Immature natural killer cell (primary cell): ENCODE measurements around the gene MAGI1. TPM values are rescaled to one million over a fixed set of nuclear protein-coding genes. Genes with fewer than 3 reads are reported as not detected.

Experiments used
- DNase-seq, 3 donors: peaks; one replicate each; pipeline ENCODE4 v3.0.0; 2022; ENCODE audit warnings: mixed read lengths in 1 of 3
- H3K27ac Mint-ChIP-seq, 6 donors: one replicate each; pipeline ENCODE4 v1.8.0; 2020; ENCODE audit warnings: mixed read lengths in 6 of 6, mild to moderate bottlenecking in 5 of 6, inconsistent platforms in 4 of 6, moderate library complexity in 3 of 6
- H3K27me3 Mint-ChIP-seq, 3 donors: one replicate each; pipeline ENCODE4 v1.8.0; 2020 to 2021; ENCODE audit warnings: low read depth in 3 of 3, mild to moderate bottlenecking in 3 of 3, mixed read lengths in 3 of 3, moderate library complexity in 3 of 3, inconsistent platforms in 1 of 3
- H3K36me3 Mint-ChIP-seq, 3 donors: one replicate each; pipeline ENCODE4 v1.8.0; 2020; ENCODE audit warnings: mixed read lengths in 3 of 3, inconsistent platforms in 2 of 3, mild to moderate bottlenecking in 2 of 3
- H3K4me1 Mint-ChIP-seq, 2 donors: one replicate each; pipeline ENCODE4 v1.8.0; 2020; ENCODE audit warnings: inconsistent platforms in 2 of 2, mild to moderate bottlenecking in 2 of 2, mixed read lengths in 2 of 2, moderate library complexity in 1 of 2
- H3K4me3 Mint-ChIP-seq, 5 donors: one replicate each; pipeline ENCODE4 v1.8.0; 2020; ENCODE audit warnings: mild to moderate bottlenecking in 5 of 5, mixed read lengths in 5 of 5, inconsistent platforms in 3 of 5, moderate library complexity in 3 of 5
- H3K9me3 Mint-ChIP-seq, 6 donors: one replicate each; pipeline ENCODE4 v1.8.0; 2020; ENCODE audit warnings: mild to moderate bottlenecking in 6 of 6, mixed read lengths in 6 of 6, inconsistent platforms in 4 of 6, moderate library complexity in 3 of 6
- polyA plus RNA-seq, 3 donors: library from polyadenylated mRNA; unstranded; fragments of 300-500 nt; fragmentation: Illumina TruSeq; gene quantifications; one replicate each; pipeline ENCODE4 v1.2.3, GENCODE V29; 2021

Gene MAGI1
- polyA plus RNA-seq, 3 donors from 2014 or later: not detected

- Mint-ChIP-seq H3K27me3 (peaks cover 0 to 2% (median 2%) of the 10 kb centered on the region in 3 donors), H3K36me3 (no peaks in the 10 kb centered on the region), H3K4me1 (no peaks in the 10 kb centered on the region), H3K4me3 (no peak overlapping the region), H3K9me3 (peaks cover 2 to 21% (median 6%) of the 10 kb centered on the region in 6 donors), H3K27ac (no peak overlapping the region)
- DNase-seq: no peak
Measured at GRCh38 chr3:65422154-65422553, 616.6 kb downstream of the MAGI1 start.

GRCh38 chr3:65419233-65419632 lies 619.5 kb downstream of the MAGI1 start:
- no peak overlapping the region for H3K4me3 Mint-ChIP-seq

GRCh38 chr3:65413891-65414290 lies 624.8 kb downstream of the MAGI1 start:
- no peak overlapping the region for H3K4me3 Mint-ChIP-seq
- H3K36me3 Mint-ChIP-seq: peaks cover 0 to 4% (median 0%) of the 10 kb centered on the region in 3 donors
- peaks cover 0 to 14% (median 11%) of the 10 kb centered on the region in 6 donors for H3K9me3 Mint-ChIP-seq
- no peaks in the 10 kb centered on the region for H3K4me1 Mint-ChIP-seq
- no peak overlapping the region for H3K27ac Mint-ChIP-seq
- H3K27me3 Mint-ChIP-seq: peaks cover 0 to 2% (median 0%) of the 10 kb centered on the region in 3 donors
- no peak for DNase-seq

More at GRCh38 chr3:65419233-65419632, 619.5 kb downstream of the MAGI1 start:
- no peaks in the 10 kb centered on the region for H3K4me1 Mint-ChIP-seq
- H3K27ac Mint-ChIP-seq: no peak overlapping the region
- DNase-seq: no peak
- H3K27me3 Mint-ChIP-seq: peaks cover 0 to 2% (median 2%) of the 10 kb centered on the region in 3 donors
- peaks cover 0 to 19% (median 8%) of the 10 kb centered on the region in 6 donors for H3K9me3 Mint-ChIP-seq
- H3K36me3 Mint-ChIP-seq: peaks cover 0 to 4% (median 0%) of the 10 kb centered on the region in 3 donors

- no peak overlapping the region for H3K27ac Mint-ChIP-seq
- peaks cover 0 to 22% (median 9%) of the 10 kb centered on the region in 6 donors for H3K9me3 Mint-ChIP-seq
- peaks cover 0 to 4% (median 0%) of the 10 kb centered on the region in 3 donors for H3K36me3 Mint-ChIP-seq
- peaks cover 0 to 2% (median 0%) of the 10 kb centered on the region in 3 donors for H3K27me3 Mint-ChIP-seq
- no peak for DNase-seq
- no peak overlapping the region for H3K4me3 Mint-ChIP-seq
- H3K4me1 Mint-ChIP-seq: no peaks in the 10 kb centered on the region
Measured at GRCh38 chr3:65412588-65412987, 626.1 kb downstream of the MAGI1 start.

GRCh38 chr3:65411367-65411766 lies 627.4 kb downstream of the MAGI1 start:
- Mint-ChIP-seq H3K4me1 (no peaks in the 10 kb centered on the region), H3K9me3 (peaks cover 0 to 22% (median 8%) of the 10 kb centered on the region in 6 donors), H3K27me3 (peaks cover 0 to 2% (median 0%) of the 10 kb centered on the region in 3 donors), H3K36me3 (no peaks in the 10 kb centered on the region), H3K4me3 (no peak overlapping the region), H3K27ac (no peak overlapping the region)
- no peak for DNase-seq

- Mint-ChIP-seq H3K27me3 (peaks cover 0 to 2% (median 0%) of the 10 kb centered on the region in 3 donors), H3K4me1 (no peaks in the 10 kb centered on the region), H3K9me3 (peaks cover 0 to 15% (median 6%) of the 10 kb centered on the region in 6 donors), H3K27ac (no peak overlapping the region), H3K4me3 (no peak overlapping the region), H3K36me3 (no peaks in the 10 kb centered on the region)
- DNase-seq: no peak
Measured at GRCh38 chr3:65409176-65409569, 629.5 kb downstream of the MAGI1 start.

GRCh38 chr3:65408531-65409175 lies 630.1 kb downstream of the MAGI1 start:
- H3K9me3 Mint-ChIP-seq: peaks cover 0 to 14% (median 6%) of the 10 kb centered on the region in 6 donors
- H3K27ac Mint-ChIP-seq: no peak overlapping the region
- H3K4me3 Mint-ChIP-seq: no peak overlapping the region
- H3K27me3 Mint-ChIP-seq: peaks cover 0 to 2% (median 0%) of the 10 kb centered on the region in 3 donors
- H3K36me3 Mint-ChIP-seq: no peaks in the 10 kb centered on the region
- no peak for DNase-seq
- H3K4me1 Mint-ChIP-seq: no peaks in the 10 kb centered on the region

- Mint-ChIP-seq H3K36me3 (no peaks in the 10 kb centered on the region), H3K4me3 (no peak overlapping the region), H3K9me3 (peaks cover 0 to 18% (median 5%) of the 10 kb centered on the region in 6 donors), H3K27me3 (peaks cover 0 to 2% (median 0%) of the 10 kb centered on the region in 3 donors), H3K27ac (no peak overlapping the region), H3K4me1 (no peaks in the 10 kb centered on the region)
- DNase-seq: no peak
Measured at GRCh38 chr3:65406470-65406869, 632.2 kb downstream of the MAGI1 start.

GRCh38 chr3:65402597-65402996 lies 636.1 kb downstream of the MAGI1 start:
- Mint-ChIP-seq H3K4me3 (no peak overlapping the region), H3K4me1 (no peaks in the 10 kb centered on the region)

GRCh38 chr3:65401359-65402305 lies 637.1 kb downstream of the MAGI1 start:
- no peak for DNase-seq
- peak overlapping the region in 1 of 6 donors; percentile 18 for H3K27ac Mint-ChIP-seq
- H3K27me3 Mint-ChIP-seq: peaks cover 0 to 2% (median 0%) of the 10 kb centered on the region in 3 donors
- H3K36me3 Mint-ChIP-seq: no peaks in the 10 kb centered on the region
- H3K4me3 Mint-ChIP-seq: no peak overlapping the region
- peaks cover 2 to 14% (median 10%) of the 10 kb centered on the region in 6 donors for H3K9me3 Mint-ChIP-seq
- no peaks in the 10 kb centered on the region for H3K4me1 Mint-ChIP-seq

More at GRCh38 chr3:65402597-65402996, 636.1 kb downstream of the MAGI1 start:
- Mint-ChIP-seq H3K9me3 (peaks cover 0 to 10% (median 4%) of the 10 kb centered on the region in 6 donors), H3K36me3 (no peaks in the 10 kb centered on the region), H3K27ac (no peak overlapping the region), H3K27me3 (peaks cover 0 to 2% (median 0%) of the 10 kb centered on the region in 3 donors)
- DNase-seq: no peak

- Mint-ChIP-seq H3K36me3 (no peaks in the 10 kb centered on the region), H3K27ac (no peak overlapping the region), H3K4me1 (no peaks in the 10 kb centered on the region), H3K9me3 (peaks cover 2 to 14% (median 9%) of the 10 kb centered on the region in 6 donors), H3K4me3 (no peak overlapping the region), H3K27me3 (peaks cover 0 to 2% (median 0%) of the 10 kb centered on the region in 3 donors)
- no peak for DNase-seq
Measured at GRCh38 chr3:65400899-65401298, 637.8 kb downstream of the MAGI1 start.

- Mint-ChIP-seq H3K9me3 (peaks cover 2 to 20% (median 11%) of the 10 kb centered on the region in 6 donors), H3K4me1 (no peaks in the 10 kb centered on the region), H3K27me3 (peaks cover 0 to 2% (median under 1%) of the 10 kb centered on the region in 3 donors), H3K4me3 (no peak overlapping the region), H3K27ac (no peak overlapping the region), H3K36me3 (no peaks in the 10 kb centered on the region)
- no peak for DNase-seq
Measured at GRCh38 chr3:65398953-65399352, 639.8 kb downstream of the MAGI1 start.

- Mint-ChIP-seq H3K27ac (no peak overlapping the region), H3K27me3 (peaks cover 0 to 3% (median 2%) of the 10 kb centered on the region in 3 donors), H3K4me3 (no peak overlapping the region), H3K36me3 (no peaks in the 10 kb centered on the region), H3K4me1 (no peaks in the 10 kb centered on the region), H3K9me3 (peaks cover 0 to 19% (median 9%) of the 10 kb centered on the region in 6 donors)
- DNase-seq: no peak
Measured at GRCh38 chr3:65396078-65396477, 642.6 kb downstream of the MAGI1 start.

GRCh38 chr3:65391068-65391467 lies 647.6 kb downstream of the MAGI1 start:
- peaks cover 2 to 28% (median 3%) of the 10 kb centered on the region in 6 donors for H3K9me3 Mint-ChIP-seq
- H3K36me3 Mint-ChIP-seq: no peaks in the 10 kb centered on the region
- no peak for DNase-seq
- no peak overlapping the region for H3K4me3 Mint-ChIP-seq
- peaks cover 2 to 3% (median 2%) of the 10 kb centered on the region in 3 donors for H3K27me3 Mint-ChIP-seq
- no peaks in the 10 kb centered on the region for H3K4me1 Mint-ChIP-seq
- H3K27ac Mint-ChIP-seq: no peak overlapping the region
